Tibial nerve (tissue), 3 donors: ENCODE data around the gene PPP2R1B.

ENCODE experiments used
- CTCF ChIP-seq, 5 experiments: fragments of 200-600 bp in 3 of 5; fragments of 450-650 bp in 2 of 5; sonication (generic) in 3 of 5; IDR thresholded peaks; one replicate each; pipeline ENCODE4 v1.5.1; 2016 to 2019; ENCODE audit warnings: antibody characterized with exemption in 5 of 5, mild to moderate bottlenecking in 3 of 5, moderate library complexity in 2 of 5
- POLR2A ChIP-seq, 2 donors: fragments of 450-650 bp; IDR thresholded peaks; one replicate each; pipeline ENCODE4 v1.6.1; 2017; ENCODE audit warnings: antibody characterized with exemption in 2 of 2, mild to moderate bottlenecking in 2 of 2, moderate library complexity in 2 of 2

DNA sequence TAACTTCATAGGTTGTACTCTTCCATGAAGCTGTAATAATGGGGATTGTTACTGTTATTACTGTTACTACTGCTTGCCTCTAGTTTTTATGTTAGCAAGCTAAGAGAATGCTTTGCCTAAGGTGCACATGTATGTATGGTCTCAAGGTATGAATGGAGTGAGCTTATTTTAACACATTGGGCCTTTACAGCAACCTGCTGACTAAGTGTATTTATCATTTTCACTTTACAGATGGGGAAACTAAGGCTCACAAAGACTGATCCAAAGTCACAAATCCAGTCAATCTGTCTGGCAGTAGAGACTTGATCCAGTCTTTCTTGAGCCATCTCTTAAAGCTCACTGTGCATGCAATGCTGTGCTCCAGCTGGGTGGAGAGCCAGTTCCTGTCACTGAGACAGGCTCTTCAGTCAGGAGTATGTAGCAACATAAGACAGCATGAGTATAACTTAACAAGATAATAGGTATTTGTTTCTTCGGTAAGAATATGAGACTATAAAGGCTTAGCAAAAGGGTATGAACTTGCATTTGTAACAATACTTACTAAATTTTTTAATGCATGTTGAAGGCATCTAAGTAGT lies 66.5 kb downstream of the PPP2R1B start:
- no peak for TF ChIP-seq CTCF (IDR thresholded peaks at IDR 0.05)
- TF ChIP-seq POLR2A (IDR thresholded peaks at IDR 0.05), result no peak
